A549 treated with GW870086 at 1 μM for 4 hours (cell line): ENCODE measurements around the gene CTSC. TPM values are rescaled to one million over a fixed set of nuclear protein-coding genes. Genes with fewer than 3 reads are reported as not detected.

Experiments
- total RNA-seq: library from RNA; stranded (reverse); fragments of 200-300 nt; extraction: Qiagen RNA extraction; gene quantifications from 5 replicates; pipeline ENCODE4 v1.2.3, GENCODE V29; 2022; ENCODE audit warnings: low read depth

CTSC gene
- total RNA-seq, result 61.3 to 74.4 TPM (median 70.4 TPM) in 5 replicates

DNA sequence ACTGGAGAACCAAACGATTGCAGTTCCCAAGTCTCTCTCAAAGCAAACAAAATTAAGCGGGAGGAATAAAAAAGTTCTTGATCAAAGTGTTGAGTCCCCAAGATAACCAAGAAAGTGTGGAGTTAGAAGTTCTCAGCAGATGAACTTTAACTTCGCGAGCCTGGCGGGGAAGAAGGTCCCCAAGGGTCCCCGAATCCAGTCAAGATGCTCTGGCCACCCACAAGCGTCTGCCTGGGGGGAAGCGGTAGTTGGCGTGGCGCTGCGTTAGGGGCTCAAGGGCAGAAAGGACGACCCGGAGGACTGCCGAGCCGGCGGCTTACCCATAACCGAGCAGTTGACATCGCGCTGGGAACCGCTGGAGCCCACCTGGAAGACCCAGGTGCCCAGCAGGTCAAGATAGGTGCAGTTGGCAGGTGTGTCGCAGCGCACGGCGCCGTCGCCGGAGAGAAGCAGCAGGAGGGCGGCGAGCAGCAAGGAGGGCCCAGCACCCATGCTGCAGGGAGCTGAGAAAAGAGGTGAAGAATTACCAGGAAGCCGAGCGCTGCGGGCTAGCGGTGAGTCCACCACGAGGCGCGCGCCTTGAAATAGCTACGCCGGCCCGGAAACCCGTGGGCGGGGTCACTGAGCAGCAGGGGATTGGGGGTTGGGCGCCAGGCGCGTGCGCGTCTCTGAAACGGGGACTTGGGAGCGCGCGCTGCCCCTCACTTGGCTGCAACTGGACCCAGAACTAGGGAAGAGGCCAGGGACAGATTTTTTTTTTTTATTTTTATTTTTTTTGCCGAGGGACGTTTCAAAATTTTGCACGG is at the start of gene CTSC:
Gene CTSC (minus strand): TSS at position 556 of the 806 bp plus-strand sequence. CDS start 64 bp downstream, at position 492.

Other genes starting within 250 kb of the CTSC start
- gene RAB38, start 162.3 kb downstream of the CTSC start, total RNA-seq, result 0.81 to 1.4 TPM (median 1.1 TPM) in 5 replicates